PC-9 (cell line): ENCODE data around the gene HIBCH.

ENCODE experiments used
- EZH2 ChIP-seq: fragments of 200-600 bp; sonication (generic); IDR thresholded peaks from 2 replicates; pipeline ENCODE4 v1.8.0; 2017; ENCODE audit warnings: antibody characterized with exemption, low read depth
- TF ChIP-seq, protein P1 (sequence below): fragments of 200-600 bp; sonication (generic); conservative IDR thresholded peaks from 2 replicates; pipeline ENCODE4 v1.6.1; 2017; ENCODE audit warnings: mixed run types, antibody characterized with exemption, mild to moderate bottlenecking, moderate library complexity

DNA sequence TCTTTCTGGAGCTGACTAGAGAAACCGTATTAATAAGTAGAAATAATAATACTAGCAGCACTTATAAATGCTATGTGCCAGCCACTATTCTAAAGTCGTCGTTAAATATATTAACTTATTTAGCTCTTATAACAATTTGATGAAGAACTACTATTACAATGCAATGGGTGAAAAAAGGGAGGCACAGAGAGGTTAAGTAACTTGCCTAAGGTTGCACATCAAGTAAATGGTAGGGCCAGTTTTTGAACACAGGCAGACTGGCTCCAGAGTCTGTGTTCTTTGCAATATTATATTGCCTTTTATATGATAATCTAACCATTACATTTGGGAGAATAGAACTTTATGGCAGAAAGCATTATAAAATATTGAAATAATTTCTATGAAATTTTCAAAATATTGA lies 41.3 kb upstream of the HIBCH start:
- TF ChIP-seq, protein P1, sequence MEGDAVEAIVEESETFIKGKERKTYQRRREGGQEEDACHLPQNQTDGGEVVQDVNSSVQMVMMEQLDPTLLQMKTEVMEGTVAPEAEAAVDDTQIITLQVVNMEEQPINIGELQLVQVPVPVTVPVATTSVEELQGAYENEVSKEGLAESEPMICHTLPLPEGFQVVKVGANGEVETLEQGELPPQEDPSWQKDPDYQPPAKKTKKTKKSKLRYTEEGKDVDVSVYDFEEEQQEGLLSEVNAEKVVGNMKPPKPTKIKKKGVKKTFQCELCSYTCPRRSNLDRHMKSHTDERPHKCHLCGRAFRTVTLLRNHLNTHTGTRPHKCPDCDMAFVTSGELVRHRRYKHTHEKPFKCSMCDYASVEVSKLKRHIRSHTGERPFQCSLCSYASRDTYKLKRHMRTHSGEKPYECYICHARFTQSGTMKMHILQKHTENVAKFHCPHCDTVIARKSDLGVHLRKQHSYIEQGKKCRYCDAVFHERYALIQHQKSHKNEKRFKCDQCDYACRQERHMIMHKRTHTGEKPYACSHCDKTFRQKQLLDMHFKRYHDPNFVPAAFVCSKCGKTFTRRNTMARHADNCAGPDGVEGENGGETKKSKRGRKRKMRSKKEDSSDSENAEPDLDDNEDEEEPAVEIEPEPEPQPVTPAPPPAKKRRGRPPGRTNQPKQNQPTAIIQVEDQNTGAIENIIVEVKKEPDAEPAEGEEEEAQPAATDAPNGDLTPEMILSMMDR, result no peak
- TF ChIP-seq EZH2, result no peak
